NCI-H1694 (cell line): ENCODE measurements around the gene HIVEP3.
A peak's percentile ranks its signal among the peaks of the same experiment; 100 is the strongest.

Experiments used
- DNase-seq: peaks from one replicate; lab custom pipeline; 2025; lab: John Stamatoyannopoulos, UW

The HIVEP3 gene

GRCh38 chr1:41762251-41762650, 156.5 kb downstream of the HIVEP3 start:
- DNase-seq = no peak

- no peak for DNase-seq
These were observed 159.7 kb downstream of the HIVEP3 start for GRCh38 chr1:41758904-41759548.

- no peak for DNase-seq
These were observed 160.2 kb downstream of the HIVEP3 start for GRCh38 chr1:41758500-41758899.

GRCh38 chr1:41754540-41754939, 164.2 kb downstream of the HIVEP3 start:
- DNase-seq = no peak

- no peak for DNase-seq
These were observed 166.1 kb downstream of the HIVEP3 start for GRCh38 chr1:41752514-41753170.

GRCh38 chr1:41751804-41752513, 166.8 kb downstream of the HIVEP3 start:
- DNase-seq = no peak

- DNase-seq = no peak
These were observed 168.6 kb downstream of the HIVEP3 start for GRCh38 chr1:41749991-41750745.

GRCh38 chr1:41745022-41745421, 173.7 kb downstream of the HIVEP3 start:
- no peak for DNase-seq

GRCh38 chr1:41743366-41743765, 175.4 kb downstream of the HIVEP3 start:
- DNase-seq = no peak

- peak; percentile 59 for DNase-seq
These were observed 176.5 kb downstream of the HIVEP3 start for GRCh38 chr1:41742219-41742618.

- DNase-seq = no peak
These were observed 177.5 kb downstream of the HIVEP3 start for GRCh38 chr1:41741244-41741643.

GRCh38 chr1:41740630-41741239, 178.0 kb downstream of the HIVEP3 start:
- no peak for DNase-seq

- DNase-seq = no peak
These were observed 178.7 kb downstream of the HIVEP3 start for GRCh38 chr1:41740058-41740457.

- DNase-seq = no peak
These were observed 179.4 kb downstream of the HIVEP3 start for GRCh38 chr1:41739061-41739955.

GRCh38 chr1:41738475-41738874, 180.2 kb downstream of the HIVEP3 start:
- no peak for DNase-seq

- DNase-seq = no peak
These were observed 180.7 kb downstream of the HIVEP3 start for GRCh38 chr1:41738006-41738405.

- DNase-seq = no peak
These were observed 183.0 kb downstream of the HIVEP3 start for GRCh38 chr1:41735631-41736260.

- no peak for DNase-seq
These were observed 183.6 kb downstream of the HIVEP3 start for GRCh38 chr1:41735139-41735538.

GRCh38 chr1:41734201-41734970, 184.3 kb downstream of the HIVEP3 start:
- DNase-seq = no peak

- no peak for DNase-seq
These were observed 185.0 kb downstream of the HIVEP3 start for GRCh38 chr1:41733725-41734124.
